Measurements from ENCODE around the gene C3orf18. TPM values are rescaled to one million over a fixed set of nuclear protein-coding genes. Genes with fewer than 3 reads are reported as not detected.

C3orf18 gene
- total RNA-seq, 1 donor from 2014 or later = 10.8 TPM

GRCh38 chr3:50602595-50603191 is 35.1 kb upstream of the C3orf18 start:
- Histone ChIP-seq H3K4me3 (peak overlapping the region in 1 of 2 donors; percentile 45), H3K9me3 (no peaks in the 10 kb centered on the region), H3K27me3 (no peaks in the 10 kb centered on the region), H3K27ac (peak overlapping the region; percentile 98), H3K4me1 (peaks cover 87% of the 10 kb centered on the region), H3K36me3 (peaks cover 0 to 8% of the 10 kb centered on the region in 2 donors)
- DNase-seq (ENCODE audit: extremely low spot score in 2 of 2) = no peak
- no peak for TF ChIP-seq CTCF (IDR thresholded peaks at IDR 0.05)
- TF ChIP-seq POLR2A (IDR thresholded peaks at IDR 0.05) = no peak
- no peak for TF ChIP-seq POLR2AphosphoS5 (IDR thresholded peaks at IDR 0.05; ENCODE audit: insufficient read depth in 1 of 2, low read depth in 1 of 2)
- intact Hi-C loops (cut with DNase I) = no loop called here

- H3K9me3 ChIP-seq = no peaks in the 10 kb centered on the region
- H3K36me3 ChIP-seq = no peaks in the 10 kb centered on the region
- peak in 1 of 2 donors; percentile 98 for DNase-seq (ENCODE audit: extremely low spot score in 2 of 2)
- H3K27me3 ChIP-seq = no peaks in the 10 kb centered on the region
- peaks cover 70% of the 10 kb centered on the region for H3K4me1 ChIP-seq
- TF ChIP-seq POLR2A (IDR thresholded peaks at IDR 0.05) (no peak), POLR2AphosphoS5 (IDR thresholded peaks at IDR 0.05; ENCODE audit: insufficient read depth in 1 of 2, low read depth in 1 of 2) (peak; percentile 92 to 95)
- peak overlapping the region; percentile 98 for H3K27ac ChIP-seq
- H3K4me3 ChIP-seq = peak overlapping the region; percentile 8 to 45
- intact Hi-C loops (cut with DNase I) = no loop called here
These were observed 33.5 kb upstream of the C3orf18 start for GRCh38 chr3:50600841-50601591.

GRCh38 chr3:50600141-50600753 is 32.7 kb upstream of the C3orf18 start:
- intact Hi-C loops (cut with DNase I) = no loop called here
- Histone ChIP-seq H3K27me3 (no peaks in the 10 kb centered on the region), H3K36me3 (no peaks in the 10 kb centered on the region), H3K9me3 (no peaks in the 10 kb centered on the region), H3K27ac (peak overlapping the region; percentile 98), H3K4me3 (no peak overlapping the region), H3K4me1 (peaks cover 62% of the 10 kb centered on the region)
- DNase-seq (ENCODE audit: extremely low spot score in 2 of 2) = no peak
- TF ChIP-seq POLR2AphosphoS5 (IDR thresholded peaks at IDR 0.05; ENCODE audit: insufficient read depth in 1 of 2, low read depth in 1 of 2) (no peak), CTCF (IDR thresholded peaks at IDR 0.05) (no peak), POLR2A (IDR thresholded peaks at IDR 0.05) (no peak)

- H3K4me3 ChIP-seq = no peak overlapping the region
- intact Hi-C loops (cut with DNase I) = no loop called here
- no peak for DNase-seq (ENCODE audit: extremely low spot score in 2 of 2)
- no peak for TF ChIP-seq CTCF (IDR thresholded peaks at IDR 0.05)
- TF ChIP-seq POLR2A (IDR thresholded peaks at IDR 0.05) = no peak
- no peak for TF ChIP-seq POLR2AphosphoS5 (IDR thresholded peaks at IDR 0.05; ENCODE audit: insufficient read depth in 1 of 2, low read depth in 1 of 2)
- peak overlapping the region; percentile 98 for H3K27ac ChIP-seq
- no peaks in the 10 kb centered on the region for H3K9me3 ChIP-seq
- H3K36me3 ChIP-seq = no peaks in the 10 kb centered on the region
- H3K4me1 ChIP-seq = peaks cover 57% of the 10 kb centered on the region
- H3K27me3 ChIP-seq = no peaks in the 10 kb centered on the region
These were observed 32.2 kb upstream of the C3orf18 start for GRCh38 chr3:50599716-50600118.

GRCh38 chr3:50599115-50599715 is 31.7 kb upstream of the C3orf18 start:
- no peaks in the 10 kb centered on the region for H3K36me3 ChIP-seq
- H3K4me3 ChIP-seq = no peak overlapping the region
- H3K27ac ChIP-seq = peak overlapping the region; percentile 98
- no peaks in the 10 kb centered on the region for H3K27me3 ChIP-seq
- H3K9me3 ChIP-seq = no peaks in the 10 kb centered on the region
- intact Hi-C loops (cut with DNase I) = no loop called here
- no peak for TF ChIP-seq POLR2AphosphoS5 (IDR thresholded peaks at IDR 0.05; ENCODE audit: insufficient read depth in 1 of 2, low read depth in 1 of 2)
- no peak for TF ChIP-seq POLR2A (IDR thresholded peaks at IDR 0.05)
- TF ChIP-seq CTCF (IDR thresholded peaks at IDR 0.05) = no peak
- no peak for DNase-seq (ENCODE audit: extremely low spot score in 2 of 2)
- H3K4me1 ChIP-seq = peaks cover 52% of the 10 kb centered on the region

Measured in vagina (tissue), 2 donors.